Stomach (tissue), 4 donors: ENCODE results near the gene GRIA3.

Source experiments
- POLR2A ChIP-seq, 4 donors: fragments of 450-650 bp; IDR thresholded peaks; one replicate each; pipeline ENCODE4 v1.6.1; 2016; ENCODE audit warnings: antibody characterized with exemption in 4 of 4, control low read depth in 2 of 4, mild to moderate bottlenecking in 1 of 4, moderate library complexity in 1 of 4
- POLR2AphosphoS5 ChIP-seq, 3 donors: sonication (generic); formaldehyde crosslinking; IDR thresholded peaks; one replicate each; pipeline ENCODE4 v1.6.1; 2016; ENCODE audit warnings: antibody characterized with exemption in 3 of 3
- TF ChIP-seq, protein P1 (sequence below), 7 experiments: fragments of 450-650 bp in 4 of 7; fragments of 200-600 bp in 3 of 7; sonication (generic) in 3 of 7; IDR thresholded peaks; one replicate each; pipeline ENCODE4 v1.5.1; 2016 to 2019; ENCODE audit warnings: antibody characterized with exemption in 7 of 7, control low read depth in 2 of 7, mild to moderate bottlenecking in 1 of 7

DNA sequence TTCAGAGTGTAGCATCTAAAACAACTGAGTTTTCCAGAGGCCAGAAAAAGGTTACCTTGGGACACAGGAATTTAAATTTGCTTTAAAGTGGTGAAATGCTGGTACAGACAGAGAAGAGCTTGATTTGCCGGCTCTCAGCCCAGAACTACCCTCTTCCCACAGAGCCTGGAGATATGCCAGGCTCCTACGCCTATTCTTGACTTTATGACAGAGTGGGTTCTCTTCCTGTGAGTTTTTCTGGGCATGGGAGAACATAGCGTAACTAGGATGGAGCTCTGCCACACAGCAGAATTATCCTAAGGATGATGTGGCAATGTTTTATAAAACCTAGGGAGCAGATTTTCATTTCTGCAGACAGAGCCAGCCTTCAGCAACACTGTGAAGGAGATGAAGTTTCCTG is 241.8 kb downstream of the GRIA3 start:
- no peak for TF ChIP-seq POLR2A (IDR thresholded peaks at IDR 0.05)
- TF ChIP-seq, protein P1, sequence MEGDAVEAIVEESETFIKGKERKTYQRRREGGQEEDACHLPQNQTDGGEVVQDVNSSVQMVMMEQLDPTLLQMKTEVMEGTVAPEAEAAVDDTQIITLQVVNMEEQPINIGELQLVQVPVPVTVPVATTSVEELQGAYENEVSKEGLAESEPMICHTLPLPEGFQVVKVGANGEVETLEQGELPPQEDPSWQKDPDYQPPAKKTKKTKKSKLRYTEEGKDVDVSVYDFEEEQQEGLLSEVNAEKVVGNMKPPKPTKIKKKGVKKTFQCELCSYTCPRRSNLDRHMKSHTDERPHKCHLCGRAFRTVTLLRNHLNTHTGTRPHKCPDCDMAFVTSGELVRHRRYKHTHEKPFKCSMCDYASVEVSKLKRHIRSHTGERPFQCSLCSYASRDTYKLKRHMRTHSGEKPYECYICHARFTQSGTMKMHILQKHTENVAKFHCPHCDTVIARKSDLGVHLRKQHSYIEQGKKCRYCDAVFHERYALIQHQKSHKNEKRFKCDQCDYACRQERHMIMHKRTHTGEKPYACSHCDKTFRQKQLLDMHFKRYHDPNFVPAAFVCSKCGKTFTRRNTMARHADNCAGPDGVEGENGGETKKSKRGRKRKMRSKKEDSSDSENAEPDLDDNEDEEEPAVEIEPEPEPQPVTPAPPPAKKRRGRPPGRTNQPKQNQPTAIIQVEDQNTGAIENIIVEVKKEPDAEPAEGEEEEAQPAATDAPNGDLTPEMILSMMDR (IDR thresholded peaks at IDR 0.05) = no peak
- no peak for TF ChIP-seq POLR2AphosphoS5 (IDR thresholded peaks at IDR 0.05)
